ENCODE measurements around the gene LRRC59. TPM values are rescaled to one million over a fixed set of nuclear protein-coding genes. Genes with fewer than 3 reads are reported as not detected.

The LRRC59 gene
- total and polyA plus RNA-seq, 2 of the 13 experiments (the other 11 are each of a cell fraction or from before 2014, with no cell fraction given): 87.3 to 222 TPM

- TF ChIP-seq ZBTB33 (CRISPR knock-in tag; IDR thresholded peaks at IDR 0.05): 0 out of 2 replicates have a peak, but pooled peaks have one; percentile 19
- peak; percentile 82 for TF ChIP-seq ZNF547 (CRISPR knock-in tag; IDR thresholded peaks at IDR 0.05)
- TF ChIP-seq STAG1 (CRISPR knock-in tag; IDR thresholded peaks at IDR 0.05): peak; percentile 79
- no peak for TF ChIP-seq ZBTB7A (CRISPR knock-in tag; IDR thresholded peaks at IDR 0.05)
- TF ChIP-seq, protein P1, sequence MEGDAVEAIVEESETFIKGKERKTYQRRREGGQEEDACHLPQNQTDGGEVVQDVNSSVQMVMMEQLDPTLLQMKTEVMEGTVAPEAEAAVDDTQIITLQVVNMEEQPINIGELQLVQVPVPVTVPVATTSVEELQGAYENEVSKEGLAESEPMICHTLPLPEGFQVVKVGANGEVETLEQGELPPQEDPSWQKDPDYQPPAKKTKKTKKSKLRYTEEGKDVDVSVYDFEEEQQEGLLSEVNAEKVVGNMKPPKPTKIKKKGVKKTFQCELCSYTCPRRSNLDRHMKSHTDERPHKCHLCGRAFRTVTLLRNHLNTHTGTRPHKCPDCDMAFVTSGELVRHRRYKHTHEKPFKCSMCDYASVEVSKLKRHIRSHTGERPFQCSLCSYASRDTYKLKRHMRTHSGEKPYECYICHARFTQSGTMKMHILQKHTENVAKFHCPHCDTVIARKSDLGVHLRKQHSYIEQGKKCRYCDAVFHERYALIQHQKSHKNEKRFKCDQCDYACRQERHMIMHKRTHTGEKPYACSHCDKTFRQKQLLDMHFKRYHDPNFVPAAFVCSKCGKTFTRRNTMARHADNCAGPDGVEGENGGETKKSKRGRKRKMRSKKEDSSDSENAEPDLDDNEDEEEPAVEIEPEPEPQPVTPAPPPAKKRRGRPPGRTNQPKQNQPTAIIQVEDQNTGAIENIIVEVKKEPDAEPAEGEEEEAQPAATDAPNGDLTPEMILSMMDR (CRISPR knock-in tag; IDR thresholded peaks at IDR 0.05): peak; percentile 90
- peak; percentile 83 for TF ChIP-seq KDM2A (CRISPR knock-in tag; IDR thresholded peaks at IDR 0.05; ENCODE audit: borderline replicate concordance, low read depth)
- TF ChIP-seq THYN1 (CRISPR knock-in tag; IDR thresholded peaks at IDR 0.05; ENCODE audit: borderline replicate concordance, low read depth): no peak
- peak; percentile 37; the same call in 1 of the 2 replicates for TF ChIP-seq FOXA3 (CRISPR knock-in tag; IDR thresholded peaks at IDR 0.05)
- peak; percentile 36; the same call in 1 of the 2 replicates for TF ChIP-seq BHLHE40 (IDR thresholded peaks at IDR 0.05; ENCODE audit: low read length)
- TF ChIP-seq, protein P2, sequence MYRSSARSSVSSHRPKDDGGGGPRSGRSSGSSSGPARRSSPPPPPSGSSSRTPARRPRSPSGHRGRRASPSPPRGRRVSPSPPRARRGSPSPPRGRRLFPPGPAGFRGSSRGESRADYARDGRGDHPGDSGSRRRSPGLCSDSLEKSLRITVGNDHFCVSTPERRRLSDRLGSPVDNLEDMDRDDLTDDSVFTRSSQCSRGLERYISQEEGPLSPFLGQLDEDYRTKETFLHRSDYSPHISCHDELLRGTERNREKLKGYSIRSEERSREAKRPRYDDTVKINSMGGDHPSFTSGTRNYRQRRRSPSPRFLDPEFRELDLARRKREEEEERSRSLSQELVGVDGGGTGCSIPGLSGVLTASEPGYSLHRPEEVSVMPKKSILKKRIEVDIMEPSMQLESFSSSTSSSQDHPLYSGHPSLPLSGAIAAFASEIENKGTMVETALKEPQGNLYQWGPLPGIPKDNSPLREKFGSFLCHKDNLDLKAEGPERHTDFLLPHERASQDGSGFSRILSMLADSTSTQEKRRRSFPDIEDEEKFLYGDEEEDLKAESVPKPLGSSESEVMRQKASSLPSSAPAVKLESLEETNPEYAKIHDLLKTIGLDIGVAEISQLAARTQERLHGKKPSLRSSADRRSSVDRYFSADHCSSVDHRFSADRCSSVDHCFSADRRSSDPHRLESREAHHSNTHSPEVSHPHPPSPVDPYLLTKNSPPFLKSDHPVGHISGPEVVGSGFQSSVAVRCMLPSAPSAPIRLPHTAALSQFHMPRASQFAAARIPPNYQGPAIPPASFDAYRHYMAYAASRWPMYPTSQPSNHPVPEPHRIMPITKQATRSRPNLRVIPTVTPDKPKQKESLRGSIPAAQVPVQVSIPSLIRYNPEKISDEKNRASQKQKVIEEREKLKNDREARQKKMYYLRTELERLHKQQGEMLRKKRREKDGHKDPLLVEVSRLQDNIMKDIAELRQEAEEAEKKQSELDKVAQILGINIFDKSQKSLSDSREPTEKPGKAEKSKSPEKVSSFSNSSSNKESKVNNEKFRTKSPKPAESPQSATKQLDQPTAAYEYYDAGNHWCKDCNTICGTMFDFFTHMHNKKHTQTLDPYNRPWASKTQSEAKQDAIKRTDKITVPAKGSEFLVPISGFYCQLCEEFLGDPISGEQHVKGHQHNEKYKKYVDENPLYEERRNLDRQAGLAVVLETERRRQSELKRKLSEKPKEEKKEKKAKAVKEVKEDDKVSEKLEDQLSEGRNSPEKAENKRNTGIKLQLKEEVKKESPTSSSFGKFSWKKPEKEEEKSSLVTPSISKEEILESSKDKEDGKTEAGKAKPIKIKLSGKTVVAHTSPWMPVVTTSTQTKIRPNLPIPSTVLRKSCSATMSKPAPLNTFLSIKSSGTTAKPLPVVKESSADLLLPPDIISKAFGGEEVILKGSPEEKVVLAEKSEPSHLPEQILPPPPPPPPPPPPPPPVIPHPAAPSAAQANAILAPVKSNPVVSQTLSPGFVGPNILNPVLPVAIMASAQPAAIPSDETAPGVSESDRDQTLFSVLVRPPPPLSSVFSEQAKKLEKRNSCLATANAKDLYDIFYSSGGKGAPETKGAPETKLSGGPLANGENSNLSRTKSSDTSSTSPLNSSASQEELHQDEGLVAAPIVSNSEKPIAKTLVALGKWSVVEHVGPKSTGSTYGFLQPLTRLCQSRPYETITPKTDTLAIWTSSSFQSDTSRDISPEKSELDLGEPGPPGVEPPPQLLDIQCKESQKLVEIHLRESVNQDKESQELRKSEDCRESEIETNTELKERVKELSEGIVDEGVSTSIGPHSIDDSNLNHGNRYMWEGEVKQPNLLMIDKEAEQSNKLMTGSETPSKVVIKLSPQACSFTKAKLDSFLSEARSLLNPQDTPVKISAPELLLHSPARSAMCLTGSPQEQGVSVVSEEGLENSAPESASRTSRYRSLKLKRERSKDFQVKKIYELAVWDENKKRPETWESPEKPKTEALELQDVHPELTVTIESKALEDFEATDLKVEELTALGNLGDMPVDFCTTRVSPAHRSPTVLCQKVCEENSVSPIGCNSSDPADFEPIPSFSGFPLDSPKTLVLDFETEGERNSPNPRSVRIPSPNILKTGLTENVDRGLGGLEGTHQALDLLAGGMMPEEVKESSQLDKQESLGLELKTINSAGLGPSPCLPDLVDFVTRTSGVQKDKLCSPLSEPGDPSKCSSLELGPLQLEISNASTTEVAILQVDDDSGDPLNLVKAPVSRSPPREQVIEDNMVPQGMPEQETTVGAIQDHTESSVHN (CRISPR knock-in tag; IDR thresholded peaks at IDR 0.05): no peak
- TF ChIP-seq ZNF335 (CRISPR knock-in tag; IDR thresholded peaks at IDR 0.05): 0 out of 2 replicates have a peak, but pooled peaks have one; percentile 21
- TF ChIP-seq ZFAT (CRISPR knock-in tag; conservative IDR thresholded peaks at IDR 0.05): no peak
- no peak; the same call in 1 of the 2 replicates for TF ChIP-seq SP4 (CRISPR knock-in tag; IDR thresholded peaks at IDR 0.05)
- peak; percentile 35; the same call in 1 of the 2 replicates for TF ChIP-seq ZNF580 (CRISPR knock-in tag; IDR thresholded peaks at IDR 0.05; ENCODE audit: borderline replicate concordance, low read depth)
- TF ChIP-seq, protein P3, sequence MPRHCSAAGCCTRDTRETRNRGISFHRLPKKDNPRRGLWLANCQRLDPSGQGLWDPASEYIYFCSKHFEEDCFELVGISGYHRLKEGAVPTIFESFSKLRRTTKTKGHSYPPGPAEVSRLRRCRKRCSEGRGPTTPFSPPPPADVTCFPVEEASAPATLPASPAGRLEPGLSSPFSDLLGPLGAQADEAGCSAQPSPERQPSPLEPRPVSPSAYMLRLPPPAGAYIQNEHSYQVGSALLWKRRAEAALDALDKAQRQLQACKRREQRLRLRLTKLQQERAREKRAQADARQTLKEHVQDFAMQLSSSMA (CRISPR knock-in tag; IDR thresholded peaks at IDR 0.05): no peak; the same call in 1 of the 2 replicates
Measured at GRCh38 chr17:50361561-50362480, 35.5 kb downstream of the LRRC59 start (continued).

Data from HepG2 (cell line).